Effector memory CD8-positive, alpha-beta T cell (primary cell): ENCODE measurements around the gene PTH1R.

Experiments used
- ATAC-seq: fragments of 150-1000 bp; cut with Tn5 transposase; replicated peaks from 2 replicates; pipeline ENCODE4 v1.10.0; 2021; ENCODE audit warnings: mild to moderate bottlenecking, moderate library complexity
- DNase-seq, 3 experiments: peaks; one replicate each; pipeline ENCODE4 v3.0.0; 2021
- H3K27ac Mint-ChIP-seq, 2 donors: one replicate each; pipeline ENCODE4 v1.8.0; 2022; ENCODE audit warnings: mild to moderate bottlenecking in 2 of 2, mixed read lengths in 2 of 2, moderate library complexity in 2 of 2
- H3K27me3 Mint-ChIP-seq, 2 donors: one replicate each; pipeline ENCODE4 v1.8.0; 2022; ENCODE audit warnings: mixed read lengths in 2 of 2
- H3K36me3 Mint-ChIP-seq: one replicate; pipeline ENCODE4 v1.8.0; 2022; ENCODE audit warnings: mild to moderate bottlenecking, moderate library complexity, mixed read lengths; ENCODE audit not compliant: insufficient read depth
- H3K4me1 Mint-ChIP-seq, 2 donors: one replicate each; pipeline ENCODE4 v1.8.0; 2022; ENCODE audit warnings: low read depth in 2 of 2, mixed read lengths in 2 of 2
- H3K4me3 Mint-ChIP-seq, 2 donors: one replicate each; pipeline ENCODE4 v1.8.0; 2022; ENCODE audit warnings: mild to moderate bottlenecking in 2 of 2, mixed read lengths in 2 of 2, moderate library complexity in 2 of 2
- H3K9me3 Mint-ChIP-seq, 2 donors: one replicate each; pipeline ENCODE4 v1.8.0; 2022; ENCODE audit warnings: mixed read lengths in 2 of 2
- total RNA-seq, 9 experiments: gene quantifications; one replicate each; lab custom pipeline; 2026; lab: John Stamatoyannopoulos, UW

PTH1R gene
- 0 to 0.06 (median 0) reads per million in 9 experiments for total RNA-seq

DNA sequence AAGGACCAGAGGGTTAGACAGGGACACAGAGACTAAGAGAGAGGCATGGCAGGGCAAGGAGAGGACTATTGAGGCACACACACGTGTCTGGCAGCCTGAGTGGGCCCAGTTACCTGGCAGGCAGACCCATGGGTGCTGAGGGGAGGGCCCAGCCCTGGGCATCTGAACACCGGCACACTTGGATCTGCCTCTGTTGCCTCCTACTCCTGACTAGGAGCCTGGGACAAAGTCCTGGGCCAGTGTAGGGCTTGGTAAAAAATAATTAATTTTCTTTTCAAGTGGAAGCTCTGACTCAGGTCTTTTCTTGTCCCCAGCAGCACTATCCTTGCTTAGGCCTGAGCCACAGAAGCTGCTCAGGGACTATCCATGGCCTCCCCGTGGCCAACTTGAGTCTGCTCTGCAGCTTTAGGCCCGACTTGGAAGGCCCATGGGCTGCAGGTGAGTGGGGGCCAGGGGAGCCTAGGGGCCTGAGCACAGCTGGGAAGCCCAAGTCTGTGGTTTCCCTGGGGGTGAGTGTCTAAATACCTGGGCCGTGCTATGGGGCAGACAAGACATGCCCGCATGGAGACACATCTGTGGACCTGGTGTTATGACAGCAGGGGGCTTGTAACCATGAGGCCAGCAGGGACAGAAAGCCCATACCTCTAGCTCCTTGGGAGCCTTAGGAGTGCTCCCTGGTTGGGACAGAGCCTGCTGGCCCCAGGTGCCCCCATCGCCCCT, at the start of gene PTH1R:
TSS of gene PTH1R (plus strand) at position 316 of the 720 bp plus-strand sequence. CDS start 5,839 bp downstream, outside the sequence.
- H3K27me3 Mint-ChIP-seq = peaks cover 21 to 58% of the 10 kb centered on the region in 2 donors
- DNase-seq (no peak), ATAC-seq (no peak)
- H3K9me3 Mint-ChIP-seq = no peaks in the 10 kb centered on the region
- peaks cover 6 to 13% of the 10 kb centered on the region in 2 donors for H3K4me1 Mint-ChIP-seq
- H3K36me3 Mint-ChIP-seq = no peaks in the 10 kb centered on the region
- H3K27ac Mint-ChIP-seq = no peak within 1 kb of the TSS
- no peak within 1 kb of the TSS for H3K4me3 Mint-ChIP-seq

- DNase-seq = peak in 2 of 3 experiments; percentile 18 to 30
- no peak overlapping the region for H3K4me3 Mint-ChIP-seq
- no peaks in the 10 kb centered on the region for H3K9me3 Mint-ChIP-seq
- H3K27me3 Mint-ChIP-seq = no peaks in the 10 kb centered on the region
- H3K36me3 Mint-ChIP-seq = no peaks in the 10 kb centered on the region
- peak; percentile 98 for ATAC-seq
- H3K4me1 Mint-ChIP-seq = peaks cover 3 to 13% of the 10 kb centered on the region in 2 donors
- peak overlapping the region; percentile 45 to 57 for H3K27ac Mint-ChIP-seq
Observed at GRCh38 chr3:46829699-46830208, 47.8 kb upstream of the PTH1R start.

DNA sequence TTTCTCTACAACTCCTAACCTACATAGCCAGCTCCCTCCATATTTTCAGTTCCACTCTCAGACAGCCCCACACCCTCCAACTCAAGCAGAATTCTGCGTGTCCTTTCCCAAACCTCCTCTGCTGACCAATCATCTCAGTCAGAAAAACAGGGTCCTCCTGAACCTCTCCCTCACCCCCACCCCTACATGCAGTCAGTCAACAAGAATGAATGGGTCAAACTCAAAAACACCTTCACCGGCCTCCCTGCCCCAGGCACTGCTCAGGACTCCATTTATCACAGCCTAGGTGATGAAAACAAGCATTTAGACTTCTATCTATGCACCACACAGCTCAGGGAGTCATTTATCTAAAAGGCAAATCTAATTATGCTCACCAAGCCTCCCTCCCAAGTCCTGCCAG, 46.7 kb upstream of the PTH1R start:
- peaks cover 6 to 13% of the 10 kb centered on the region in 2 donors for H3K4me1 Mint-ChIP-seq
- H3K36me3 Mint-ChIP-seq = no peaks in the 10 kb centered on the region
- no peaks in the 10 kb centered on the region for H3K9me3 Mint-ChIP-seq
- peak overlapping the region in 1 of 2 donors; percentile 20 for H3K27ac Mint-ChIP-seq
- H3K4me3 Mint-ChIP-seq = no peak overlapping the region
- ATAC-seq (no peak), DNase-seq (no peak)
- no peaks in the 10 kb centered on the region for H3K27me3 Mint-ChIP-seq

DNA sequence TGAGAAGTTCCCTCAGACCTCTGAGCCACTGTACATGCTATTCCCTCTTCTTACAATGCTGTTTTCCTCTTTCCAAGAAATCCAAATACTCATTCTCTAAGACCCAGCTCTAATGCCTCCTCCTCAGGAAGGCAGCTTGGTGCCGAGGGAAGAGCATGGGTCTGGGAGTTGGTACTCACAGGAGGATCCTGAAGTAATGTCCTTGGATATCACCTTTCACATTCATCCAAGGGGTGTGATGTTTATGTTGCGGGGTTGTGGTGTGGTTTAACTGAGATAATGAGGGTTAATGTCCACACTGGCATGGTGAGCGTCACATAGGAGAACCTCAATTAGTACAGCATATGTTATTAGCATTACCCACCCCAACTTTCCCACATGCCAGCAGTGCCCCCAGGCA, 46.2 kb upstream of the PTH1R start:
- no peaks in the 10 kb centered on the region for H3K36me3 Mint-ChIP-seq
- H3K27me3 Mint-ChIP-seq = no peaks in the 10 kb centered on the region
- DNase-seq (no peak), ATAC-seq (no peak)
- H3K4me1 Mint-ChIP-seq = peaks cover 6 to 13% of the 10 kb centered on the region in 2 donors
- no peaks in the 10 kb centered on the region for H3K9me3 Mint-ChIP-seq
- no peak overlapping the region for H3K27ac Mint-ChIP-seq
- no peak overlapping the region for H3K4me3 Mint-ChIP-seq

DNA sequence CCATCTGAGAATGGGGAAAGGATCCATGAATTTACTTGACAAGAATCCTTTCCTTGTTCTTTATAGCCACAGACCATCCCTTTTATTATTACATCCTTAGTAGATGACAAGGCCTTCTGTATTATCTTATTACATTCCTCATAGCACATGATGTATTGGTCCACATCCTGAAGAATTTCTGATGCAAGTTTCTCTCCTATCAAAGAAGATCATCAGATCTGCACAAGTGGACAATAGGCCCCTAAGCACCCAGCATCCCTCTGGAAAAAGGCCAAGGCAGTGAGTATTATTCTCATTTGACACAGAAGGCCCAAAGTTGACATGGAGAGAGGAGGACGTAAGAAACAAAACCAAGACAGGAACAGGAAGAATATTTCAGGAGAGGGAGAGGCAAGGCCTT, 45.7 kb upstream of the PTH1R start:
- no peak for DNase-seq
- H3K36me3 Mint-ChIP-seq = no peaks in the 10 kb centered on the region
- H3K27ac Mint-ChIP-seq = no peak overlapping the region
- H3K27me3 Mint-ChIP-seq = no peaks in the 10 kb centered on the region
- no peak for ATAC-seq
- H3K9me3 Mint-ChIP-seq = no peaks in the 10 kb centered on the region
- no peak overlapping the region for H3K4me3 Mint-ChIP-seq
- peaks cover 6 to 13% of the 10 kb centered on the region in 2 donors for H3K4me1 Mint-ChIP-seq

- no peak overlapping the region for H3K27ac Mint-ChIP-seq
- H3K36me3 Mint-ChIP-seq = no peaks in the 10 kb centered on the region
- no peak for ATAC-seq
- H3K4me3 Mint-ChIP-seq = no peak overlapping the region
- peaks cover 6 to 8% of the 10 kb centered on the region in 2 donors for H3K4me1 Mint-ChIP-seq
- peaks cover 0 to 11% of the 10 kb centered on the region in 2 donors for H3K9me3 Mint-ChIP-seq
- no peak for DNase-seq
- peaks cover 0 to 5% of the 10 kb centered on the region in 2 donors for H3K27me3 Mint-ChIP-seq
Observed at GRCh38 chr3:46833346-46834300, 43.9 kb upstream of the PTH1R start.

- Mint-ChIP-seq H3K27me3 (peaks cover 0 to 5% of the 10 kb centered on the region in 2 donors), H3K4me1 (peaks cover 0 to 3% of the 10 kb centered on the region in 2 donors), H3K4me3 (no peak overlapping the region), H3K9me3 (peaks cover 0 to 14% of the 10 kb centered on the region in 2 donors), H3K36me3 (no peaks in the 10 kb centered on the region), H3K27ac (no peak overlapping the region)
- DNase-seq = no peak
- no peak for ATAC-seq
Observed at GRCh38 chr3:46835054-46835453, 42.5 kb upstream of the PTH1R start.

DNA sequence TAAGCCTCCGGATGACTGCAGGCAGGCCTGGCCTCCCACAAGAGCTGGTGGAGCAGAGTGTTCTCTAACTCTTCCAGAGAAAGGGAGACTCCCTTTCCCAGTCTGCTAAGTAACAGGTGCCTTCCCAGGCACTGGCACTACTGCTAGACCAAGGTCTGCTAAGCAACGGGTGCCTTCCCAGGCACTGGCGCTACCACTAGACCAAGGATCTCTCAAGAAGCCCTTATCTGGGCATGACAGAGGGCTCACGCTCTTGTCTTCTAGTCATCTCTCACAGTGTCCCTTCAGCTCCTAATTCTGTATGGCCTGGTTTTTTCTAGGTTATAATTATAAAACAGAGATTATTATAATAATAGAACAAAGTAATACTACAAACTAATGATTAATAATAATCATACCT, 42.0 kb upstream of the PTH1R start:
- Mint-ChIP-seq H3K9me3 (peaks cover 0 to 16% of the 10 kb centered on the region in 2 donors), H3K27ac (no peak overlapping the region), H3K4me3 (no peak overlapping the region), H3K36me3 (no peaks in the 10 kb centered on the region), H3K4me1 (peaks cover 0 to 3% of the 10 kb centered on the region in 2 donors), H3K27me3 (peaks cover 0 to 5% of the 10 kb centered on the region in 2 donors)
- ATAC-seq (no peak), DNase-seq (no peak)

DNA sequence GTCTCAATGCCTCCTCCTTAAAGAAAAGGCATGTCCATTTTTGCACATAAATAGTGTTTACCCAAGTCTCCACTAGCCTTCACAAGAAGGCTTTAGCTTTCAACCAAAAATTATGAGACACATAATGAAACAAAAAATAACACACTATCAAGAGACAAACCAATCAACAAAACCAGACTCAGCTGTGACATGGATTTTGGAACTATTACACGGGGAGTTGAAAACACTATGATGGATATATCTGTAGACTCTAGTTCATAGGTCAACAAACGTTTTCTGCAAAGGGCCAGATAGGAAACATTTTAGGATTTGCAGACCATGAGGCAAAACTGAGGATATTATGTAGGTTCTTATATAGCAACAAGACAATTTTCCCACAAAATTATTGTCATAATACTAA, 39.2 kb upstream of the PTH1R start:
- peaks cover 8 to 22% of the 10 kb centered on the region in 2 donors for H3K9me3 Mint-ChIP-seq
- DNase-seq (no peak), ATAC-seq (no peak)
- peaks cover 0 to 5% of the 10 kb centered on the region in 2 donors for H3K27me3 Mint-ChIP-seq
- no peak overlapping the region for H3K4me3 Mint-ChIP-seq
- H3K36me3 Mint-ChIP-seq = no peaks in the 10 kb centered on the region
- no peak overlapping the region for H3K27ac Mint-ChIP-seq
- H3K4me1 Mint-ChIP-seq = peaks cover 0 to 3% of the 10 kb centered on the region in 2 donors

DNA sequence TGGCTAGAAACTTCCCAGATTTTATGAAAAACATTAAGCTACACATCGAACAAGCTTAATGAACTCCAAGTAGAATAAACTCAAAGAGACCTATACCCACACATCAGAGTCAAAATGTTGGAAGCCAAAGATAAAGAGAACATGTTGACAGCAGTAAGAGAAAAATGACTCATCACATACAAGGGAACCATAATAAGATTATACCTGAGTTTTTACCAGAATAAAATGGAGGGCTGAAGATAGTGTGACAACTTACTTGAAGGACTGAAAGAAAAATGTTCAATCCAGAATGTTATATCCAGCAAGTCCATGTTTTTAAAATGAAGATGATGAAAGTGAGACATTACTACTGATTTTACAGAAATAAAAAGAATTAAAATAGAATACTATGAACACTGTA, 37.0 kb upstream of the PTH1R start:
- DNase-seq (no peak), ATAC-seq (no peak)
- Mint-ChIP-seq H3K27me3 (peaks cover 0 to 5% of the 10 kb centered on the region in 2 donors), H3K36me3 (peaks cover 5% of the 10 kb centered on the region), H3K27ac (no peak overlapping the region), H3K4me1 (peaks cover 0 to 3% of the 10 kb centered on the region in 2 donors), H3K4me3 (no peak overlapping the region), H3K9me3 (peaks cover 8 to 22% of the 10 kb centered on the region in 2 donors)

GRCh38 chr3:46843508-46843907, 34.0 kb upstream of the PTH1R start:
- no peak overlapping the region for H3K27ac Mint-ChIP-seq
- DNase-seq (no peak), ATAC-seq (no peak)
- H3K27me3 Mint-ChIP-seq = no peaks in the 10 kb centered on the region
- H3K9me3 Mint-ChIP-seq = peaks cover 8 to 13% of the 10 kb centered on the region in 2 donors
- peaks cover 0 to 9% of the 10 kb centered on the region in 2 donors for H3K4me1 Mint-ChIP-seq
- no peak overlapping the region for H3K4me3 Mint-ChIP-seq
- H3K36me3 Mint-ChIP-seq = peaks cover 5% of the 10 kb centered on the region

GRCh38 chr3:46844397-46844796, 33.1 kb upstream of the PTH1R start:
- Mint-ChIP-seq H3K36me3 (peaks cover 5% of the 10 kb centered on the region), H3K27ac (peak overlapping the region in 1 of 2 donors; percentile 89), H3K27me3 (no peaks in the 10 kb centered on the region), H3K4me3 (peak overlapping the region; percentile 79 to 82), H3K4me1 (peaks cover 0 to 10% of the 10 kb centered on the region in 2 donors), H3K9me3 (peaks cover 8% of the 10 kb centered on the region in 2 donors)
- DNase-seq (no peak), ATAC-seq (no peak)

- peak overlapping the region; percentile 68 to 89 for H3K27ac Mint-ChIP-seq
- H3K4me1 Mint-ChIP-seq = peaks cover 0 to 10% of the 10 kb centered on the region in 2 donors
- peaks cover 5% of the 10 kb centered on the region for H3K36me3 Mint-ChIP-seq
Observed at GRCh38 chr3:46844881-46845312, 32.6 kb upstream of the PTH1R start.

More at GRCh38 chr3:46844881-46845312, 32.6 kb upstream of the PTH1R start:
- no peak for ATAC-seq
- no peak for DNase-seq
- H3K9me3 Mint-ChIP-seq = peaks cover 8% of the 10 kb centered on the region in 2 donors
- peak overlapping the region; percentile 79 to 82 for H3K4me3 Mint-ChIP-seq
- no peaks in the 10 kb centered on the region for H3K27me3 Mint-ChIP-seq
